H7 (cell line): ENCODE data around the gene LPP. TPM values are rescaled to one million over a fixed set of nuclear protein-coding genes. Genes with fewer than 3 reads are reported as not detected.
"Not testable (repeated sequence)": the region's sequence is repeated elsewhere in the genome, so short reads cannot be mapped to it uniquely, and the experiment has no call there.

Source experiments
- DNase-seq: peaks from one replicate; pipeline ENCODE4 v3.0.0; 2012
- H3K27me3 ChIP-seq: 2 replicates; pipeline ENCODE4 v1.6.0; 2011; ENCODE audit warnings: mild to moderate bottlenecking, low read length; ENCODE audit not compliant: control insufficient read depth, insufficient read depth
- H3K36me3 ChIP-seq: replicated peaks from 2 replicates; pipeline ENCODE4 v1.5.1; 2011; ENCODE audit warnings: low read length; ENCODE audit not compliant: control insufficient read depth, insufficient read depth
- H3K4me3 ChIP-seq: 2 replicates; pipeline ENCODE4 v1.5.1; 2011; ENCODE audit warnings: low read depth, mild to moderate bottlenecking, control low read depth, low read length, moderate library complexity; ENCODE audit not compliant: insufficient read depth
- total RNA-seq: library from RNA; depleted of rRNA; stranded (reverse); fragments of >200 nt; shearing (Covaris generic); gene quantifications from 2 replicates; pipeline ENCODE4 v1.2.3, GENCODE V29; 2014

Gene LPP
- total RNA-seq, 1 experiment from 2014 or later = 14.5 TPM

DNA sequence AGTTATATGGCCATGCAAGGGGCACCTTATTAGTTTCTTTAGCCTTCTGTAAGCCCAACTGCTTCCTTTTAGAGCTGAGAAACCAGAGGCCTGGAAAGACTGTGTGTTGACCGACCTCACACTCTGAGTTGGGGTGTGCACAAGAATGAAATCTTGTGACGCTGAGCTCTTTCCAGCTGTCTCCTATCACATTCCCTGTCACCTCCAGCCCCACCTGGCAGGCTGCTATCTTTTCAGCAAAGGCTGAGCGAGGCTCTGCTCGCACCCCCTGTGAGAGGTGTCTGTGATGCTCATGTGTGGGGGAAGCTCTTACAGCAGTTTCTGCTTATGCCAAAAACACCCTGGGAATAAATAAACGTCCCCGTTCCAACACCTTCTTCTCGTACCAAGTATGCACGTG is 27.0 kb upstream of the LPP start:
- DNase-seq = peak; percentile 18
- Histone ChIP-seq H3K4me3 (no peak overlapping the region), H3K27me3 (no peaks in the 10 kb centered on the region), H3K36me3 (no peaks in the 10 kb centered on the region)

DNA sequence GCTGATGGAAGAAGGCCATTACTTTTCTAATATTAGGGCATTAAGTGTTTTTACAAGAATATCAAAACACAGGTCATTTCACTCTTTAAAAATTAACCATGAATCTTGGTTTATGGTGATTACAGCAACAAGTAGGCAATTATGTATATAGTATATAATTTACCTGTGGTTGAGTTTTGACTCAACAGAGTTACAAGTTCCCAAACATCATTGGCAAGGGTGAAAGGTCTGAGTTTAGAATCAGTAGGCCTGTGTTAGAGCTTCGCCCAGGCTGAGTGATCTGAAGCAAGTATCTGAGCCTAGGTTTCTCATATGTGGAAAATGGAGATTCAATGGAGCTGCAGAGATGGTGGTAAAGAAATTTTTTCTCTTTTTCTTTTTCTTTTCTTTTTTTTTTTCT is 25.1 kb upstream of the LPP start:
- DNase-seq = no peak
- Histone ChIP-seq H3K36me3 (no peaks in the 10 kb centered on the region), H3K27me3 (no peaks in the 10 kb centered on the region), H3K4me3 (no peak overlapping the region)

- DNase-seq, H3K27me3 ChIP-seq, H3K4me3 ChIP-seq, H3K36me3 ChIP-seq: not testable (repeated sequence)
These were observed 22.9 kb upstream of the LPP start for GRCh38 chr3:188131023-188131422.

DNA sequence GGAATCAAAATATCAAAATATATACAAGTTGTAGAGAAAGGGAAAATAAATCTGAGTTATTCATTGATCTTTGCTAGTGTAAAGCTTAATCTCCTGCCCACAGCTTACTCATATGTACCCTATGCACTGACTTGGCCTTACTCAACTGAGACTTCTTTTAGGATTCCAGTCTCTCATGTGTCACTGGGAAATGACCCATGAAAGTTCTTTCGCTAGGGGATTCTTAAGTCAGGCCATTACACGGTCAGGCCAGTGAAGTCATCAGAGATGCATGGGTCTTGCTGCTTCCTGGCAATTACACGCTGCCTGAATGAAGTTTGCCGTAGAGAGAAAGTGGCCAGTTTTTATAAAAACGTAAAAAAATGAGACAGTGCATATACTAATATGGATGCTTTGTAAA is 20.7 kb upstream of the LPP start:
- Histone ChIP-seq H3K4me3 (no peak overlapping the region), H3K36me3 (no peaks in the 10 kb centered on the region), H3K27me3 (no peaks in the 10 kb centered on the region)
- DNase-seq = no peak

DNA sequence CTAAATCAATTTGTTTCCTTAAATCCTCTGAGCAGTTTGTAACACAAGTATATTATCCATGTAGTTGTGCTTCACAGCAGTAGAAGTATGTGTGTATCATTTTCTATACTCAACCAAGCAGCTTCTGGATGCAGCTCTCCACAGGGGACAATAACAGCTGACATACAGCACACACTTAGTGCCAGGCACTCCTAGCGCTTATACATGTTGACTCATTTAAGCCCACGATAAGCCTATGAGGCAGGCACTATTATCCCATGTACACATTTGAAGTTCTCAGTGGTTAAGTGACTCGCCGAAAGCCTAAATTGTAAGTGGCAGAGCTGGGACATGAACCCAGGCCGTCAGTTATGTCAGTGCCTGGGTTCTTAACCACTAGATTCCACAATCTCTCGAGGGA is 20.3 kb upstream of the LPP start:
- no peak for DNase-seq
- no peaks in the 10 kb centered on the region for H3K27me3 ChIP-seq
- no peak overlapping the region for H3K4me3 ChIP-seq
- no peaks in the 10 kb centered on the region for H3K36me3 ChIP-seq

- no peak for DNase-seq
- Histone ChIP-seq H3K36me3 (no peaks in the 10 kb centered on the region), H3K4me3 (no peak overlapping the region), H3K27me3 (no peaks in the 10 kb centered on the region)
These were observed 19.9 kb upstream of the LPP start for GRCh38 chr3:188134079-188134478.

DNA sequence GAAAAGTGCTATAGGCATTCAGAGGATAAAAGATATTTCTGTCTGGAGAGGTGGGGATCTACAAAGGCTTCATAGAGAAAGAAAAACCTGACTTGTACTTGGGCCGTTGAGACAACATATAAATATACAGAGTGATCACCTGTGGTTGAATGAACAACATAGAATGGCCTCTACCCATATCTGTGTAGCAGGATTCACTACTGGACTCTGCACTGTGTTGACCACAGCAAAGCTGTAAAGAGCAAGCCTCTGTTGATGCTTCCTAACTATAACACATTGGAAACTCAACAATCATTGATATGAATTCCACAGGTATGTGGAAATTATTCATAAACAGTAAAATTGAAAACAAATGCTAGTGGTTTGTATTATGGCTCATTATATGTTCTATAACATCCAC is 19.1 kb upstream of the LPP start:
- H3K36me3 ChIP-seq = no peaks in the 10 kb centered on the region

DNA sequence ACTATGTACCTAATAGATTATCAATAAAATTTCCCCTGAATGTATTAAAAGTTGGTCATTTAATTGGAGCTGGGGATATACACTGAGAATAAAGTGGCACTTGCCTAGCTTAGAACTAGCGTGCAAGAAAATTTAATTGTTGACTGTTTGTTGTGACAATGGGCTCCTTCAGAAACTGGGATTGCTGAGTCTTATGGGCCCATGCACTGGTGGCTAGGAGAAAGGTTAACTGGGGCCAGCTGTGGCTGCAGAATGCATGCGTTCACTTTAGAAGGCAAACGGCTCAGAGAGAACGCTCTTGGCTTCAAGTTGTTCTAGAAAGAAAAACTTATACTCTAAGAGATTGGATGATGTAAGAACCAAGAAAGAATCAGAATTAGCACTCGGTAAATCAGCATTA is 18.7 kb upstream of the LPP start:
- DNase-seq = no peak
- H3K4me3 ChIP-seq = no peak overlapping the region
- no peaks in the 10 kb centered on the region for H3K27me3 ChIP-seq
- H3K36me3 ChIP-seq = no peaks in the 10 kb centered on the region

More for the DNA sequence above, 19.1 kb upstream of the LPP start:
- Histone ChIP-seq H3K27me3 (no peaks in the 10 kb centered on the region), H3K4me3 (no peak overlapping the region)
- DNase-seq = no peak

- Histone ChIP-seq H3K36me3 (no peaks in the 10 kb centered on the region), H3K4me3 (no peak overlapping the region), H3K27me3 (no peaks in the 10 kb centered on the region)
- DNase-seq = no peak
These were observed 16.9 kb upstream of the LPP start for GRCh38 chr3:188137051-188137450.

GRCh38 chr3:188139466-188139865 is 14.5 kb upstream of the LPP start:
- Histone ChIP-seq H3K27me3 (no peaks in the 10 kb centered on the region), H3K4me3 (no peak overlapping the region)

DNA sequence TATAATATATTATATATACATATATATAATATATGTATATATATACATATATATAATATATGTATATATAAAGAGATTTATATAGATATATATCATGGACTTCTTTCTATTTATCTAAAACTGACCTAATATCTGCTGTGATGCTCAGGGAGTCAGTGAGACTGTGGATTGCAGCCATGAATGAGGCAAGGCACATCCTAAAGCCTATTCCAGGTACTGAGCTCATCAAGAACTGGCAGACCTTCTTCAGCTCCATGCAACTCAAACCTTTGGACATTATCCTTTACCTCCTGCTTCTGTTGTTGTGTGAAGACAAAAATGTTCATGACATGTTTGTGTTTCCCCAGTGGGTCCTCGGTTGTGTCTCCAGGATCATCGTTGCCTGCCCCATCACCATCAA is 7.7 kb upstream of the LPP start:
- no peaks in the 10 kb centered on the region for H3K36me3 ChIP-seq
- no peaks in the 10 kb centered on the region for H3K27me3 ChIP-seq
- no peak for DNase-seq
- H3K4me3 ChIP-seq = no peak overlapping the region

More at GRCh38 chr3:188139466-188139865, 14.5 kb upstream of the LPP start:
- DNase-seq = no peak
- H3K36me3 ChIP-seq = no peaks in the 10 kb centered on the region

DNA sequence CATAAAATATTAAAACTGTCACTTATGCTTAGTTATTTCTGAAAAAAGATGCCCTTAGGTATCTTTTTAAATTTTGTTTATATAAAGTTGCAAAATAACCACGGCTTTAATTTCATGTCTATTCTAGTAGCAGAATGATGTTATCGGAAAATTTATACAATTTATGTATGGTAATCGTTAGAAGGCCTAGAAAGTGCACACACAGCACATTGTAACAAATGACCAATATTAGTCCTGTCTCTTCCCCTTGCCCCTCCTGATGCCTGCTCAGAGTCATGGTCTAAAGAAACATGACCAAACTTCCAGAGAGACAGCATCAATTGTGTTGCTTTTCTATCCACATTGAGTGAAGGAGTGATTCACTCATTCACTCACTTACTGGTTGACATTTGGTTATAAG is 6.2 kb upstream of the LPP start:
- no peak for DNase-seq

DNA sequence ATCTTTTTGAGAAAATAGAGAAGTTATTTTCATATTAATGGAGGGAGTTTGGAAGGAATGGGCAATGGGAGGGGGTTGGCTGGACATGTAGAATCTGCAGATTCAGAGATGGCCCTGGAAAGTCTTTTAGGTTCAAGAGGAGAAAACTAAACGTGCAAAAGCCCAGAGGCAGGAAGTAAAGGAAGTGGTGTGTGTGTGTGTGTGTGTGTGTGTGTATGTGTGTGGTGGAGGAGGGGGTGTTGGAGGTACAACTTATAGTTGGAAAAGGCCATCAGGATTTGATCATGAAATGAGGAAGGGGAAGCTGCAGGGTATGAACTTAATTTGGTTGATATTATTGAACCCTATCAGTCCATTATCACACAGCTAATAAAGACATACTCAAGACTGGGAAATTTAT is 5.6 kb upstream of the LPP start:
- Histone ChIP-seq H3K27me3 (no peaks in the 10 kb centered on the region), H3K36me3 (no peaks in the 10 kb centered on the region), H3K4me3 (no peak overlapping the region)
- no peak for DNase-seq

More for the DNA sequence above, 6.2 kb upstream of the LPP start:
- Histone ChIP-seq H3K27me3 (no peaks in the 10 kb centered on the region), H3K36me3 (no peaks in the 10 kb centered on the region), H3K4me3 (no peak overlapping the region)

GRCh38 chr3:188149587-188149986 is 4.4 kb upstream of the LPP start:
- no peak for DNase-seq
- no peaks in the 10 kb centered on the region for H3K27me3 ChIP-seq
- H3K36me3 ChIP-seq = no peaks in the 10 kb centered on the region
- no peak overlapping the region for H3K4me3 ChIP-seq

- Histone ChIP-seq H3K27me3 (no peaks in the 10 kb centered on the region), H3K36me3 (no peaks in the 10 kb centered on the region), H3K4me3 (no peak overlapping the region)
- DNase-seq = no peak
These were observed 3.0 kb upstream of the LPP start for GRCh38 chr3:188150982-188151381.

DNA sequence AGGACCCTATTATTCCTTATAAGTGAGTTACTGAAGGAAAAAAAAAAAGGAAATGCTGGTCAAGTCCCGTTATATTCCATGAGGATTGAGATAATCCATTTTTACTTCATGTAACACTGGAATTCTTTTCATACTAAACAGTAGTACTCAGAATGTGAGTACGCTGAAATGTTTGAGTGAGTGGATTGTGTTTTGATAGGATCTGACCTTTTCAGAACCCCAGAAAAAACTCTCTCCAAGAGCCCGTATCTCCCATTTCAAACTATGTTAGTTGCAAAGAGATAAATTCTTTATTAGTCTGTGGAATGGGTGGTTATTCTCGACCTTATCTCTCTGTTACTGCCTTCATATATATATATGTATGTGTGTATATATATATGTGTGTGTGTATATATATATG is 2.5 kb upstream of the LPP start:
- no peak overlapping the region for H3K4me3 ChIP-seq
- no peaks in the 10 kb centered on the region for H3K36me3 ChIP-seq
- no peak for DNase-seq
- no peaks in the 10 kb centered on the region for H3K27me3 ChIP-seq
